Measurements from ENCODE around the gene PTP4A2. TPM values are rescaled to one million over a fixed set of nuclear protein-coding genes. Genes with fewer than 3 reads are reported as not detected.

PTP4A2 gene
- total RNA-seq, 1 donor from 2014 or later: 189 TPM

- no peak overlapping the region for H3K4me3 Mint-ChIP-seq
- peaks cover 5% of the 10 kb centered on the region for H3K27me3 Mint-ChIP-seq (ENCODE audit: low read depth)
- H3K9me3 Mint-ChIP-seq: no peaks in the 10 kb centered on the region
- TF ChIP-seq CTCF (conservative IDR thresholded peaks at IDR 0.05): no peak
- H3K4me1 Mint-ChIP-seq: peaks cover under 1% of the 10 kb centered on the region
- H3K36me3 Mint-ChIP-seq (ENCODE audit: low read depth): no peaks in the 10 kb centered on the region
- no peak for DNase-seq (ENCODE audit: low read depth, low spot score)
- H3K27ac Mint-ChIP-seq (ENCODE audit: unreplicated experiment): no peak overlapping the region
Measured at GRCh38 chr1:31866450-31867032, 71.6 kb downstream of the PTP4A2 start.

GRCh38 chr1:31865728-31866449, 72.3 kb downstream of the PTP4A2 start:
- TF ChIP-seq CTCF (conservative IDR thresholded peaks at IDR 0.05): no peak
- H3K27me3 Mint-ChIP-seq (ENCODE audit: low read depth): peaks cover 5% of the 10 kb centered on the region
- DNase-seq (ENCODE audit: low read depth, low spot score): no peak
- H3K4me1 Mint-ChIP-seq: no peaks in the 10 kb centered on the region
- H3K36me3 Mint-ChIP-seq (ENCODE audit: low read depth): no peaks in the 10 kb centered on the region
- H3K4me3 Mint-ChIP-seq: no peak overlapping the region
- H3K9me3 Mint-ChIP-seq: no peaks in the 10 kb centered on the region
- no peak overlapping the region for H3K27ac Mint-ChIP-seq (ENCODE audit: unreplicated experiment)

DNA sequence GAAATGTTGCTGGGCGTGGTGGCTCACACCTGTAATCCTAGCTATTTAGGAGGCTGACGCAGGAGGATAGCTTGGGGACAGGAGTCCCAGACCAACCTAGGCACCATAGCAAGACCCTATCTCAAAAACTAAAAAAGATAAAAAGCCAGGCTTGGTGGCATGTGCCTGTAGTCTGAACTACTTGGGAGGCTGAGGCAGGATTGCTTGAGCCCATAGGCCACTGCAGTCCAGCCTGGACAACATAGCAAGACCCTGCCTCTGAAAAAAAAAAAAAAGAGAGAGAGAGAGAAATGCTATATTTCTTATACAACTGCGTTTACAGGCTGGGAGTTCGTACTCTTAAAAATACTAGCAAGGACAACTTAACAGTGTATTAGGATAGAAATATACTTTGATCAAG, 76.1 kb downstream of the PTP4A2 start:
- no peak overlapping the region for H3K4me3 Mint-ChIP-seq
- no peak overlapping the region for H3K27ac Mint-ChIP-seq (ENCODE audit: unreplicated experiment)
- no peak for TF ChIP-seq CTCF (conservative IDR thresholded peaks at IDR 0.05)
- no peaks in the 10 kb centered on the region for H3K27me3 Mint-ChIP-seq (ENCODE audit: low read depth)
- no peaks in the 10 kb centered on the region for H3K4me1 Mint-ChIP-seq
- H3K9me3 Mint-ChIP-seq: no peaks in the 10 kb centered on the region
- DNase-seq (ENCODE audit: low read depth, low spot score): no peak
- no peaks in the 10 kb centered on the region for H3K36me3 Mint-ChIP-seq (ENCODE audit: low read depth)

- H3K27ac Mint-ChIP-seq (ENCODE audit: unreplicated experiment): no peak overlapping the region
- no peaks in the 10 kb centered on the region for H3K36me3 Mint-ChIP-seq (ENCODE audit: low read depth)
- H3K27me3 Mint-ChIP-seq (ENCODE audit: low read depth): no peaks in the 10 kb centered on the region
- H3K9me3 Mint-ChIP-seq: no peaks in the 10 kb centered on the region
- no peak overlapping the region for H3K4me3 Mint-ChIP-seq
- no peak for TF ChIP-seq CTCF (conservative IDR thresholded peaks at IDR 0.05)
- no peak for DNase-seq (ENCODE audit: low read depth, low spot score)
- no peaks in the 10 kb centered on the region for H3K4me1 Mint-ChIP-seq
Measured at GRCh38 chr1:31861346-31861745, 76.8 kb downstream of the PTP4A2 start.

DNA sequence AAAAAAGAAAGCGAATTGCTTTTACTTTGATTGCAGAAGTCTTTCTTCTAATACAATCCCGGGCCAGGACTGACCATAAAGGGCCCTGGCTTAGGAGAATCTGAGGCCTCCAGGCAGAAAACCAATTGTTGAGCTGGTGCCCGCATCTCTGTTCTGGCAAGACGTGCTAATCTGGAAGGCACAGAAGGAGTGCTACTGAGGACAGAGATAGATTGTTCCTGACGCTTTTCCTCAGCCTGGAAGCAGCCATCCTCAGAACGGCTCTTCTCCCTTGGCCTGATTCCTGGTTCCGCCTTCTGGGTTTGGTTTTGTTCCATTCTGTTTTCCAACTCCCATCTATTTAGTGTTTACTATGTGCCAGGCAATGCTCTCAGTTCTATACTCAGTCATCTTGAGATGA, 77.6 kb downstream of the PTP4A2 start:
- no peak for DNase-seq (ENCODE audit: low read depth, low spot score)
- H3K36me3 Mint-ChIP-seq (ENCODE audit: low read depth): no peaks in the 10 kb centered on the region
- H3K4me3 Mint-ChIP-seq: no peak overlapping the region
- TF ChIP-seq CTCF (conservative IDR thresholded peaks at IDR 0.05): no peak
- H3K4me1 Mint-ChIP-seq: no peaks in the 10 kb centered on the region
- H3K27me3 Mint-ChIP-seq (ENCODE audit: low read depth): no peaks in the 10 kb centered on the region
- H3K27ac Mint-ChIP-seq (ENCODE audit: unreplicated experiment): no peak overlapping the region
- H3K9me3 Mint-ChIP-seq: no peaks in the 10 kb centered on the region

All from neural crest cell (in vitro differentiated cells).